GM18519 (cell line): ENCODE measurements around the gene PDPK1.
"Not testable (repeated sequence)": the region's sequence is repeated elsewhere in the genome, so short reads cannot be mapped to it uniquely, and the experiment has no call there.

Experiments
- ATAC-seq: cut with Tn5 transposase; IDR thresholded peaks from one replicate; pipeline ENCODE4 v1.9.1; 2021; ENCODE audit warnings: mild to moderate bottlenecking, moderate library complexity; ENCODE audit not compliant: unreplicated experiment, low FRiP score

PDPK1 gene

GRCh38 chr16:2604016-2604369 is 66.2 kb downstream of the PDPK1 start:
- ATAC-seq = not testable (repeated sequence)

DNA sequence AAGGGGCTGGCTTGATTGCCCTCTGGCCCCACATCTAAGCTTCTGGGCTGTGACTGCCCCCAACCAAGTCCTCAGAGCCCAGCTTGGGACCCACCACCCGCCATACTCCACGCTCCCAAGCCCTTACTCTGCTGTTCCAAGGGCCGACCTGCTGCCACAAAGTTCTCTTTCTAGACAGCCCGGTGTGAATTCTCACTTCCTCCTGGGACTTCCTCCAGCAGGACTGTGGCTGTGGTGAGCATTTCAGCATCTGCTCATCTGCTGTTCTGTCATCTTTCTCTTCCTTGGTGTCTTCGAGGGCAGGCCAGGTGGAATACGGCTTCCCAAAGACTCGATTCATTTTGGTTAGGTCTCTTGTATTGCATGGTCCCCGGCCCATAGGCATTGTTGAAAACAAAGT is 69.0 kb downstream of the PDPK1 start:
- ATAC-seq = not testable (repeated sequence)

DNA sequence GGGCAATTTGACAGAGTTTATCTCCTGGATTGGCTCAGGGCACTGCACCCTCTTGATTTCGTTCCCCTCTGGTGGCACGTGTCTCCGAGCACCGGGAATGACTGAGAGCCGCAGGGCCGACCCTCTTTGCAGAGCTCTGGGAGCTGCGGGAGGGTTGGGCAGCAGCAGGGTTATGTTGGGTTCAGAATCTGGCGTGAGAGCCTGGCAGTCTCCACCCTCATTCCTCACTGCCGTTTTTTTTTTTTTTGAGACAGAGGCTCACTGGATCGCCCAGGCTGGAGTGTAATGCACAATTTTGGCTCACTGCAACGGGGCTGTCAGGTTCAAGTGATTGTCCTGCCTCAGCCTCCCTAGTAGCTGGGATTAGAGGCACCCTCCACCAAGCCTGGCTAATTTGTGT is 71.5 kb downstream of the PDPK1 start:
- ATAC-seq = not testable (repeated sequence)

GRCh38 chr16:2609827-2610470 is 72.1 kb downstream of the PDPK1 start:
- ATAC-seq = no peak

DNA sequence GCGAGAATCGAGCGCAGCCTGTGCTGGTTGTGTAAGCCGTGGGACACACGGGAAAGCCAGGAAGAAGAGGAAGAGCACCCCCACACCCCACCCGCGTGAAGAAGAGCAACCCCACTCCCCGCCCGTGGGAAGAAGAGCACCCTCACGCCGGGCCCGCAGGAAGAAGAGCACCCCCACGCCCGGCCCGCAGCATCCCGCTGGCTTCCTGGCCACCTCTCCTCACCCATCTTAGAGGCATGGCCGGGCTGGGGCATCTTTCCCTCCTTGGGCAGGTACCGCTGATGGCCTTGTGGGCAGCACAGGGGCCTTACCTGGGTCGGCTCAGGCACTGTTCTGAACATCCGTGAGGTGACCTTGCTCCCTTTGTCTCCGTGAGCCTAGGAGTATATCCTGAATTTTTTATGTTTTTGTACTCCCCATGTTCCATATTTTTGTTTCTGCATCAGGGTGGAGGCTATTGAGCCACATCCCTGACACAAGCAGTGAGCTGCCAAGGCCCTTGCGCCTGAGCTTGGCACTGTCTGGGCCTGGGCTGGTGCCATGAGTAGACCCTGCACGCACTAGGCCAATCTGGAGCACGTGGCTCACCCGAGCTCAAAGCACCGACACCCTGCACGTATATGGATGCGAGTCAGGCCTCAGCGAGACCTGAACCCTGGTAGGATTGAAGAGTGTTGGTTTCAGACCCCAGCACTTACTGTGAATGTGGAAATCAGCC is 73.1 kb downstream of the PDPK1 start:
- ATAC-seq = no peak

DNA sequence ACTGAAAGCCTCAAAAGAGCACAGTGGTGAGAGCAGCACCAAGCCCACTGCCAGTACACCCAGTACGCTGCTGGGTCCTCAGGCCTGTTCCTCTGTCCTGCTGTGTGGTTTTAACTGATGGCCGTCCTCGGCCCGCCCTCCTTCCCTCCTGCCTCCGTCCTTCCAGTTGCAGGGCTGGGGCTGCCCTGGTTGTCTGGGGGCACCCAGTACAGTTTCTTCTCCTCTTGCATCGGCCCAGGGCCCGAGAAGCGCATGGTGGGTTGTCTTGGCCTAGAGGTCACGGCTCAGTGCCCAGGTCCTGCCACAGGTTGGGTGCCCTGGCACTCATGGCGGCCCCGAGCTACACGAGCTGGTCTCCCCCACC is 73.7 kb downstream of the PDPK1 start:
- no peak for ATAC-seq

DNA sequence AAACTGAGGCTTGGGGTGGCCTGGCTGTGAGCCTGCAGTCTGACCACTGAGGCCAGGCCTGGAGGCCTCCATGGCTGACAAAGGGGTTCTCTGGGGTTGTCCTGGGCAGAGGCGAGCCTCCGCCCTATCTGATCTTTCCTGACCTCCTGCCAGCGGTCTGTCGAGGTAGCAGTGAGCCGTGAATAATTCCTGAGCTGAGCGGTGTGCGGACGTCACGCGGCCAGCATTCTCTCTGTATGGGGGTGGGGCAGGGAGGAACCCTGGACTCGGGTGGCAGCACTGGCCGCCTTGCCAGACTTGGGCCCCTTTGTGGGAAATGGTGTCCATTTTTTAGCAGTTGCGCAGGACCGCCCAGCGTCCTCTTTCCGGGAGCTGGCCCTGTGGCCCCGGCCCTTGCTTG is 74.1 kb downstream of the PDPK1 start:
- ATAC-seq = not testable (repeated sequence)

GRCh38 chr16:2613251-2613650 is 75.4 kb downstream of the PDPK1 start:
- ATAC-seq = not testable (repeated sequence)

GRCh38 chr16:2614761-2615191 is 77.0 kb downstream of the PDPK1 start:
- ATAC-seq = no peak

DNA sequence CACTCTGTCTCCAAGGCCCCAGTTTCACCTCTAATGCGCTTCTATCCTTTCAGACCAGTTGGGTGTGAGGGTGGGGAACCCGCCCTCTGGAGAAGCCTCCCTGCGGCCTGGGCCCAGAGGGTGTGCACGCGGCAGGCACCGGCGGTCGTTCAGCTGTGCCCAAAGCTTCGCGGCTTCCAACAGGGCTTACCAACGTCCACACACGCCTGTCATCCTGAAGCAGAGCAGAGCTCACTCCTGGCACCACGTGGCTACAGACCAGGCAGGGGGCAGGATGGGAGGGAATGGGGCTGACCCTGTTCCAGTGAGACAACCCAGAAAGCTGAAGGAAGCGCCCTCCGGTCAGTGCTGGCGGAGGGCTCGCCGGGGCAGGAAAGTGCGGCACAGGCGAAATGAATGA is 81.1 kb downstream of the PDPK1 start:
- not testable (repeated sequence) for ATAC-seq

- not testable (repeated sequence) for ATAC-seq
Measured at GRCh38 chr16:2619628-2620027, 81.8 kb downstream of the PDPK1 start.

DNA sequence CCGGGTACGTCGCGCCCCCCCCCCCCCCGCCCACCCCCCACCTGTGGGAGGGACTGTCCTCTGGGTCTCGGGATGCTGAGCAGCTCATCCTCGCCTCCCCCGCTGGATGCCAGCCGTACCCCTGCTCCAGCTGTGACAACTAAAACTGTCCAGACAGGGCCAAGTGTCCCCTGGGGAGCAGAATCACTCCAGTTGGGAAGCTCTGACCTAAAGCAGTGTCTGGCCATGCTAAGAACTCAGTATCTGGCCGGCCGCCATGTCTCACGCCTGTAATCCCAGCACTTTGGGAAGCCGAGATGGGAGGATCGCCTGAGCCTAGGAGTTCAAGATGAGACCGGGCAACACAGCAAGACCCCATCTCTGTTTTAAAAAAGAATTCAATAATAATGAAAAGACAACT is 83.0 kb downstream of the PDPK1 start:
- ATAC-seq = not testable (repeated sequence)

- ATAC-seq = not testable (repeated sequence)
Measured at GRCh38 chr16:2621395-2621794, 83.6 kb downstream of the PDPK1 start.

GRCh38 chr16:2627075-2627474 is 89.3 kb downstream of the PDPK1 start:
- ATAC-seq = not testable (repeated sequence)

DNA sequence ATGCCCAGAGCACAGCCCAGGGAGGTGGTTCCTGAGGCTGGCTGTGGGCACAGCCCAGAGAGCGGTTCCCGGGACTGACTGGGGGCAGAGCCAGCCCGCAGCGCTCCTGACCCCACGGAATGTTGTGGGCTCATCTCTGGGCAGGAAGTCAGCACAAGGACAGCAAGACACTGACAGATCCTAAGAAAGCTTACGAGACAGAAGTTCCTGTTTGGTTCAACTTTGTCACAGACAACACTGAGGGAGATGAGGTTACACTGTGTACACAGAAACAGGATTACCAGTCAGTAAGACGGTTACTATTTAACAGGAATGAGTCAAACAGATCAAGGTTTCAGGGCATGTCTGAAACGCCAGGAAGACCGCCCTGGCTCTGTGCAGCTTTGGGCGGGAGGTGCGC is 93.4 kb downstream of the PDPK1 start:
- not testable (repeated sequence) for ATAC-seq

- ATAC-seq = not testable (repeated sequence)
Measured at GRCh38 chr16:2632291-2632690, 94.5 kb downstream of the PDPK1 start.

DNA sequence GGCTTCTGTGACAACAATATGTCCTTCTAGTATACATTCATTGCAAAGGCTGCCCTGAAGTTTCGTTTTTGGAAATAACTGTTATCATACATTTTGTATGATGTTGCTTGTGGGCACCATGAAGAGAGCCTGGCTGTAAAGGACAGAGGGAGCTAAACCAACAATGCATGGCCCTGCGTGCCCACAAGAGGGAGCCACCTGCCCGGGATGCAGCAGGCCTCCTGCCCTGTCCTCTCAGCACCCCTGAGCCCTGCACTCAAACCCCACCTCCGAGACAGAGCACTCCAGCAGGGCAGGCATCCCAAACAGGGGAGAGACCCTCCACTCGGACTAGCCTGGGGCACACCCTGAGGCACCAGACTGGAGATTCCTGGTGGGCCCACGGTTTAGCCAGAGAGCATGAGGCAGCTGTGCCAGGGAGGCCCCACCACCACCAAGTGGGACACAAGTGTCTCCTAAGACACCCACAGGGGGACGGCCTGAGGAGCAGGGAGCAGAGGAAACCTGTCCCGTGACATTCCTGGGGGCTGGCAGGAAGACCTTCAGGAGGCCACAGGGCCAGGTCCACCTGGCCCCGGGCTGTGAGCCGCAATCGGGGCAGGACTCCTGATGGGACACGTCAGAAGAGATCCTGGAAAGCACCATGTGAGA is 101.4 kb downstream of the PDPK1 start:
- not testable (repeated sequence) for ATAC-seq

DNA sequence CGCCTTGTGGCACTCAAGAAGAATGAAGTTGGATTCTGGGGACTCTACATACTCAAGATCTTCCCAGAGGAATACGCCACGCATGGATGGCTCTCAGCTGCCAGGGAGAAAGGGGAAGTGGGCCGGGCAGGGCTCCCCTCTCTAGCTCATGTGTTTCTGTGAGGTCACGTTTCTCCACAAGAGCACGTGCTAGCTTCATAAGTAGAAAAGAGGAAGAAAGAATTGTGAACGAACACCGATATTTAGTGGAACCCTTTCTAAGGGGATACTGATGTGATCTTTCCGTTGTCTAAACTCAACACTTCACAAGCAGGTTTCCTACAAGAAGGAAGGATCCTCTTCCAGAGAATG is 101.9 kb downstream of the PDPK1 start:
- ATAC-seq = not testable (repeated sequence)

DNA sequence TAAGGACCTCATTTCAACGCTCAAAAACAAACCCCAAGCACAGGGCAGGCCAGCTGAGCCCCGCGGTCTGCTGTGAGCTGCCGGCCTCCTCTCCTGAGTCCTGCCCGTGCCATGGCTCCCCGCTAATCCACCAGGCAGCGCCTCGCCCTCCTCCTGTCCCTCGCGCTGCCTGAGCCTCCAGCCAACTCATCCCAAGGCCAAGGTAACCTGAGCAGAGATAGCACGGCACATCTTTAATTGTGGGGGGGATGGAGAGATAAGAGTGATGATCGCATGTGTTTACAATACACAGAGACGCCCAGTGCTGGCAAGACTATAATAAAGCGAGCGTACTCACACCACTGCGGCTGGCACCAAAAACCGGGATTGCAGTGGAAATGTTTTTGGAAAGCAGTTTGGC is 104.7 kb downstream of the PDPK1 start:
- ATAC-seq = not testable (repeated sequence)

DNA sequence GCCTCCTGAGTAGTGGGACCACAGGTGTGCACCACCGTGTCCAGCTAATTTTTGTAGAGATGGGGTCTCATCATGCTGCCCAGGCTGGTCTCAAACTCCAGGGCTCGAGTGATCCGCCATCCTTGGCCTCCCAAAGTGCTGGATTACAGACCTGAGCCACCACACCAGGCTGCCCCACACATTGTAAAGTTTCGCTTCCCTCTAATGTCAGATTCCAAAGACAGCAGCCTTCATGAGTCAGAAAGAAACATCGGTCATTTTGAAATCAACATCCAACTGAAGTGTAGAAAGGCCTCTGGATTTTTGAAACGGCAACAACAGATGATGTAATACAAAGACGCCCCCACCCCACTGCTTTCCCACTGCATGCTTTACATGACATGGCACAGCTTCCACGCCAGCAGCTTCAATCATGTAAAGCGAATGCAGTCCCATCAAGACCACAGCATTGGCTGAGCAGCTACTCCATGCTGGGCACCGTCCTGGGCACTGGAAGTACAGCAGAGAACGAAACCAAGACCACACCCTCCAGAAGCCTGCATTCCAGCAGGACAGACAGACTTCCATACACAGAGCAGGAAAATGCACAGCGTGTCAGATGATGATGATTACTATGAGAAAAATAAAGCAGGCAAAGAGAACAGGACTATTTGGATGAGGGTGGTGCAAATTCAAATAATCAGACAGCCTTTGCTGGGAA is 107.1 kb downstream of the PDPK1 start:
- ATAC-seq = not testable (repeated sequence)

DNA sequence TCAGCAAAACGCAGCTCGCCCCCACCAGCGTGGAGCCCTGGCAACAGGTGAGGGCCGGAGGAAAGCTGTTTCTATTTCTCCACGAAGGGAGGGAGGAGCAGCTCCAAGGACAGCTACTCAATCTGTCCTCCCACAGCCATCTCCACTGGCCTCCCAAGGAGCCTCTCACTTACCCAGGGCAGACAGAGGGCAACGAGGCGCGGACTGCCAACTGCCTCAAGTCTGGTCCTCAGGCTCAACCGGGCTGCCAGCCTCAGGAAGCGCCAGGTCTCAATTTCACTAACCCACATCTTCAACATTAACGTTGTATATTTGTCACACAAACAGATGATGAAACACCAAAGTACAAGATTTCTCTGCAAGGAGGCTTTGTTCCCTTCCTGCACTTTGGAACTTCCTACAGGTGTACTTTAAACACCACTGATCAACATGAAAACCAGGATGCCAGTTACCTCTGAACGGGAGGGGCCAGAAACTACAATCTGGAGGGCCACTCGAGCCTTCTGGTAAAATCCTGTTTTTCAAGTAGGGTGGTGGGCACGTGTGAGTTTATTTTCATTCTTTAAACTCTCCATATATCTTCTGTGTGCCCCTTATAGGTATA is 113.5 kb downstream of the PDPK1 start:
- not testable (repeated sequence) for ATAC-seq
